A549 (cell line): ENCODE results near the gene WFS1. TPM values are rescaled to one million over a fixed set of nuclear protein-coding genes. Genes with fewer than 3 reads are reported as not detected.

Experiments used
- ATAC-seq, 2 experiments: fragments of 200-7000 bp in 1 of 2; fragments of >200 bp in 1 of 2; cut with Nextera tagmentation in 1 of 2; cut with Tn5 transposase in 1 of 2; 3 replicates each; pipeline versions ENCODE4 v1.8.0 to v1.9.1; 2018 to 2020; ENCODE audit warnings: mild to moderate bottlenecking in 1 of 2, moderate library complexity in 1 of 2
- CTCF ChIA-PET: fragments of 300-600 bp; sonication (Branson Sonifier 250); formaldehyde crosslinking; extraction: SDS; loops from one replicate; lab custom pipeline; 2021; ENCODE audit warnings: antibody characterized with exemption, inconsistent platforms; lab: Yijun Ruan, JAX
- POLR2A ChIA-PET: fragments of 350-600 bp; formaldehyde crosslinking; extraction: SDS; loops from one replicate; lab custom pipeline; 2021; ENCODE audit warnings: antibody characterized with exemption, inconsistent platforms; lab: Yijun Ruan, JAX
- DNase-seq, 2 experiments: peaks; one replicate each; pipeline versions ENCODE4 v3.0.0 to v3.0.0-alpha.2; 2011 to 2016; ENCODE audit warnings: low read depth in 1 of 2, low spot score in 1 of 2
- FAIRE-seq: peaks from 2 replicates; lab custom pipeline; 2011; peaks lifted over from hg19 to GRCh38; lab: Jason Lieb, UNC
- H3K27ac ChIP-seq, 2 experiments: fragments of >200 bp; sonication (Bioruptor Twin); formaldehyde crosslinking; 3 replicates each; pipeline ENCODE4 v1.5.1; 2016 to 2017
- H3K4me1 ChIP-seq: fragments of >200 bp; sonication (Bioruptor Twin); formaldehyde crosslinking; 3 replicates; pipeline ENCODE4 v1.6.1; 2016
- H3K4me2 ChIP-seq: fragments of >200 bp; sonication (Bioruptor Twin); formaldehyde crosslinking; 3 replicates; pipeline ENCODE4 v1.6.1; 2016
- H3K4me3 ChIP-seq: fragments of >200 bp; sonication (Bioruptor Twin); formaldehyde crosslinking; 3 replicates; pipeline ENCODE4 v1.5.1; 2016
- H3K9me3 ChIP-seq: fragments of >200 bp; sonication (Bioruptor Twin); formaldehyde crosslinking; 3 replicates; pipeline ENCODE4 v1.6.1; 2016
- CEBPB ChIP-seq, 2 experiments: fragments of >200 bp in 1 of 2; sonication (Bioruptor Twin) in 1 of 2; formaldehyde crosslinking in 1 of 2; IDR thresholded peaks; 2 replicates each; pipeline ENCODE4 v1.6.1; 2012 to 2016
- CHD2 ChIP-seq: fragments of 150-350 bp; IDR thresholded peaks from 2 replicates; pipeline ENCODE4 v1.6.1; 2014; ENCODE audit warnings: low read length; ENCODE audit not compliant: partially characterized antibody
- EHMT2 ChIP-seq: fragments of 200-600 bp; sonication (generic); IDR thresholded peaks from 2 replicates; pipeline ENCODE4 v1.6.1; 2016; ENCODE audit warnings: antibody characterized with exemption, low read depth, mild to moderate bottlenecking, moderate library complexity
- ESRRA ChIP-seq: fragments of 150-350 bp; IDR thresholded peaks from 2 replicates; pipeline ENCODE4 v1.6.1; 2014; ENCODE audit warnings: mild to moderate bottlenecking, low read length, borderline replicate concordance
- GATA3 ChIP-seq: IDR thresholded peaks from 2 replicates; pipeline ENCODE4 v1.6.1; 2012; ENCODE audit warnings: borderline replicate concordance
- HOXA7 ChIP-seq: fragments of 250-450 bp; sonication (Bioruptor Pico); IDR thresholded peaks from 2 replicates; pipeline ENCODE4 v1.5.0; 2020; ENCODE audit warnings: mild to moderate bottlenecking, moderate library complexity
- JUN ChIP-seq, 2 experiments: fragments of >200 bp; sonication (Bioruptor Twin); formaldehyde crosslinking; IDR thresholded peaks; 2 replicates in 1 of 2; 3 replicates in 1 of 2; pipeline ENCODE4 v1.6.1; 2016 to 2017
- JUNB ChIP-seq: fragments of >200 bp; sonication (Bioruptor Twin); formaldehyde crosslinking; IDR thresholded peaks from 2 replicates; pipeline ENCODE4 v1.6.1; 2016
- KDM1A ChIP-seq: fragments of 200-600 bp; sonication (generic); IDR thresholded peaks from 2 replicates; pipeline ENCODE4 v1.6.1; 2016; ENCODE audit warnings: low read depth, mild to moderate bottlenecking
- MAFK ChIP-seq: fragments of 450-650 bp; IDR thresholded peaks from 2 replicates; pipeline ENCODE4 v1.6.1; 2014; ENCODE audit not compliant: partially characterized antibody
- NPAS2 ChIP-seq: fragments of 250-450 bp; sonication (Bioruptor Pico); IDR thresholded peaks from 2 replicates; pipeline ENCODE4 v1.8.0; 2022; ENCODE audit warnings: mild to moderate bottlenecking, moderate library complexity, borderline replicate concordance
- NR3C1 ChIP-seq: fragments of >200 bp; sonication (Bioruptor Twin); formaldehyde crosslinking; IDR thresholded peaks from 3 replicates; pipeline ENCODE4 v1.6.1; 2017
- POLR2A ChIP-seq: IDR thresholded peaks from 2 replicates; pipeline ENCODE4 v1.6.1; 2012; ENCODE audit warnings: mild to moderate bottlenecking, low read length
- ZSCAN20 ChIP-seq: fragments of 250-450 bp; sonication (Bioruptor Pico); IDR thresholded peaks from 2 replicates; pipeline ENCODE4 v1.8.0; 2022; ENCODE audit warnings: mild to moderate bottlenecking, moderate library complexity
- WGBS: methylation state at CpG from one replicate; pipeline ENCODE4 v1.1.6; 2017; ENCODE audit errors: missing lambda C conversion rate; 5-methylcytosine and 5-hydroxymethylcytosine counted together
- polyA plus RNA-seq, 4 experiments: library from polyadenylated mRNA; depleted of rRNA in 3 of 4; stranded (reverse); fragments of >200 nt; fragmentation: RNase III in 1 of 4; extraction: RNeasy Plus Mini Kit Qiagen cat#74134 plus additional on column Dnase treatment in 1 of 4; gene quantifications; 2 replicates in 3 of 4; 3 replicates in 1 of 4; pipeline ENCODE4 v1.2.3, GENCODE V29; 2011 to 2017
- TF ChIP-seq, protein P1 (sequence below): fragments of 200-600 bp; sonication (generic); IDR thresholded peaks from 2 replicates; pipeline ENCODE4 v1.6.1; 2016; ENCODE audit warnings: antibody characterized with exemption, mild to moderate bottlenecking, moderate library complexity
- TF ChIP-seq, protein P2 (sequence below): fragments of 450-650 bp; IDR thresholded peaks from 2 replicates; pipeline ENCODE4 v1.6.1; 2014; ENCODE audit warnings: antibody characterized with exemption
- TF ChIP-seq, protein P3 (sequence below): fragments of 150-350 bp; IDR thresholded peaks from 2 replicates; pipeline ENCODE4 v1.6.1; 2014; ENCODE audit warnings: low read depth, mild to moderate bottlenecking, low read length
- TF ChIP-seq, protein P4 (sequence below): fragments of 250-450 bp; sonication (Bioruptor Pico); IDR thresholded peaks from 2 replicates; pipeline ENCODE4 v1.5.0; 2020; ENCODE audit warnings: low read depth, mild to moderate bottlenecking, moderate library complexity
- TF ChIP-seq, protein P5 (sequence below): IDR thresholded peaks from 2 replicates; pipeline ENCODE4 v1.6.1; 2012; ENCODE audit warnings: low read depth, borderline replicate concordance
- TF ChIP-seq, protein P6 (sequence below): fragments of 250-450 bp; sonication (Bioruptor Pico); IDR thresholded peaks from 2 replicates; pipeline ENCODE4 v1.5.0; 2021; ENCODE audit warnings: mild to moderate bottlenecking, moderate library complexity, borderline replicate concordance

The WFS1 gene
- polyA plus RNA-seq, 2 of the 4 experiments (the other 2 are of a cell fraction), result 8.8 to 13.6 TPM

DNA sequence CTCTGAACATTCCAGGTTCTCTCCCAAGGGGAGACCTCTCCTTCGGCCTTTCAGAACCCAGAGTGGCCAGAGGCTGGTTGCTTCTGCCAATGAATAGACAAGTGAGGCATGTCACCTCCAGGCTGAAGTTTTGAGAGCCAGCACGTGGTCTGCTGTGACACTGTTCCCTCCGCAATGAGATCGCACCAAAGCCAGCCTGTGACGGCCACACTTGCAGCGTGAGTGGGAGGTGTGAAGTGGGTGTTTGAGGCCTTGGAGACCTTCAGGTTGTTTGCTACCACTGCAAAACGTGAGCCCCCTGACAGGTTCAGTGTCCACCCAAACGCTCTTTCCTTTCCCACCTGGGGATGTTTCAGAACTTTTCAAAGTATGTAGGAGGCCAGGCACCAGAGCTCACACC lies 81.0 kb downstream of the WFS1 start:
- ATAC-seq, result no peak
- WGBS, result 91% methylated on average over 8 of the region's 8 CpGs
- Histone ChIP-seq H3K27ac (no peak overlapping the region), H3K4me1 (no peaks in the 10 kb centered on the region)
- CTCF ChIA-PET, result no interaction called here
- TF ChIP-seq HOXA7 (CRISPR knock-in tag), result no peak
- TF ChIP-seq POLR2A, result no peak
- TF ChIP-seq ESRRA, result no peak
- TF ChIP-seq, protein P1, sequence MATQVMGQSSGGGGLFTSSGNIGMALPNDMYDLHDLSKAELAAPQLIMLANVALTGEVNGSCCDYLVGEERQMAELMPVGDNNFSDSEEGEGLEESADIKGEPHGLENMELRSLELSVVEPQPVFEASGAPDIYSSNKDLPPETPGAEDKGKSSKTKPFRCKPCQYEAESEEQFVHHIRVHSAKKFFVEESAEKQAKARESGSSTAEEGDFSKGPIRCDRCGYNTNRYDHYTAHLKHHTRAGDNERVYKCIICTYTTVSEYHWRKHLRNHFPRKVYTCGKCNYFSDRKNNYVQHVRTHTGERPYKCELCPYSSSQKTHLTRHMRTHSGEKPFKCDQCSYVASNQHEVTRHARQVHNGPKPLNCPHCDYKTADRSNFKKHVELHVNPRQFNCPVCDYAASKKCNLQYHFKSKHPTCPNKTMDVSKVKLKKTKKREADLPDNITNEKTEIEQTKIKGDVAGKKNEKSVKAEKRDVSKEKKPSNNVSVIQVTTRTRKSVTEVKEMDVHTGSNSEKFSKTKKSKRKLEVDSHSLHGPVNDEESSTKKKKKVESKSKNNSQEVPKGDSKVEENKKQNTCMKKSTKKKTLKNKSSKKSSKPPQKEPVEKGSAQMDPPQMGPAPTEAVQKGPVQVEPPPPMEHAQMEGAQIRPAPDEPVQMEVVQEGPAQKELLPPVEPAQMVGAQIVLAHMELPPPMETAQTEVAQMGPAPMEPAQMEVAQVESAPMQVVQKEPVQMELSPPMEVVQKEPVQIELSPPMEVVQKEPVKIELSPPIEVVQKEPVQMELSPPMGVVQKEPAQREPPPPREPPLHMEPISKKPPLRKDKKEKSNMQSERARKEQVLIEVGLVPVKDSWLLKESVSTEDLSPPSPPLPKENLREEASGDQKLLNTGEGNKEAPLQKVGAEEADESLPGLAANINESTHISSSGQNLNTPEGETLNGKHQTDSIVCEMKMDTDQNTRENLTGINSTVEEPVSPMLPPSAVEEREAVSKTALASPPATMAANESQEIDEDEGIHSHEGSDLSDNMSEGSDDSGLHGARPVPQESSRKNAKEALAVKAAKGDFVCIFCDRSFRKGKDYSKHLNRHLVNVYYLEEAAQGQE, result no peak
- TF ChIP-seq, protein P2, sequence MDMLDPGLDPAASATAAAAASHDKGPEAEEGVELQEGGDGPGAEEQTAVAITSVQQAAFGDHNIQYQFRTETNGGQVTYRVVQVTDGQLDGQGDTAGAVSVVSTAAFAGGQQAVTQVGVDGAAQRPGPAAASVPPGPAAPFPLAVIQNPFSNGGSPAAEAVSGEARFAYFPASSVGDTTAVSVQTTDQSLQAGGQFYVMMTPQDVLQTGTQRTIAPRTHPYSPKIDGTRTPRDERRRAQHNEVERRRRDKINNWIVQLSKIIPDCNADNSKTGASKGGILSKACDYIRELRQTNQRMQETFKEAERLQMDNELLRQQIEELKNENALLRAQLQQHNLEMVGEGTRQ, result no peak
- TF ChIP-seq JUNB, result no peak
- TF ChIP-seq JUN (IDR thresholded peaks at IDR 0.05), result no peak
- no peak for TF ChIP-seq EHMT2
- TF ChIP-seq, protein P3, sequence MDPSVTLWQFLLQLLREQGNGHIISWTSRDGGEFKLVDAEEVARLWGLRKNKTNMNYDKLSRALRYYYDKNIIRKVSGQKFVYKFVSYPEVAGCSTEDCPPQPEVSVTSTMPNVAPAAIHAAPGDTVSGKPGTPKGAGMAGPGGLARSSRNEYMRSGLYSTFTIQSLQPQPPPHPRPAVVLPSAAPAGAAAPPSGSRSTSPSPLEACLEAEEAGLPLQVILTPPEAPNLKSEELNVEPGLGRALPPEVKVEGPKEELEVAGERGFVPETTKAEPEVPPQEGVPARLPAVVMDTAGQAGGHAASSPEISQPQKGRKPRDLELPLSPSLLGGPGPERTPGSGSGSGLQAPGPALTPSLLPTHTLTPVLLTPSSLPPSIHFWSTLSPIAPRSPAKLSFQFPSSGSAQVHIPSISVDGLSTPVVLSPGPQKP, result no peak
- no peak for TF ChIP-seq KDM1A
- TF ChIP-seq NPAS2 (CRISPR knock-in tag), result no peak
- TF ChIP-seq, all 56 proteins: peak for 0
- H3K4me2 ChIP-seq, result no peak overlapping the region
- FAIRE-seq, result no peak
- POLR2A ChIA-PET, result no interaction called here
- H3K4me3 ChIP-seq, result no peak overlapping the region
- no peaks in the 10 kb centered on the region for H3K9me3 ChIP-seq
- no peak for DNase-seq

DNA sequence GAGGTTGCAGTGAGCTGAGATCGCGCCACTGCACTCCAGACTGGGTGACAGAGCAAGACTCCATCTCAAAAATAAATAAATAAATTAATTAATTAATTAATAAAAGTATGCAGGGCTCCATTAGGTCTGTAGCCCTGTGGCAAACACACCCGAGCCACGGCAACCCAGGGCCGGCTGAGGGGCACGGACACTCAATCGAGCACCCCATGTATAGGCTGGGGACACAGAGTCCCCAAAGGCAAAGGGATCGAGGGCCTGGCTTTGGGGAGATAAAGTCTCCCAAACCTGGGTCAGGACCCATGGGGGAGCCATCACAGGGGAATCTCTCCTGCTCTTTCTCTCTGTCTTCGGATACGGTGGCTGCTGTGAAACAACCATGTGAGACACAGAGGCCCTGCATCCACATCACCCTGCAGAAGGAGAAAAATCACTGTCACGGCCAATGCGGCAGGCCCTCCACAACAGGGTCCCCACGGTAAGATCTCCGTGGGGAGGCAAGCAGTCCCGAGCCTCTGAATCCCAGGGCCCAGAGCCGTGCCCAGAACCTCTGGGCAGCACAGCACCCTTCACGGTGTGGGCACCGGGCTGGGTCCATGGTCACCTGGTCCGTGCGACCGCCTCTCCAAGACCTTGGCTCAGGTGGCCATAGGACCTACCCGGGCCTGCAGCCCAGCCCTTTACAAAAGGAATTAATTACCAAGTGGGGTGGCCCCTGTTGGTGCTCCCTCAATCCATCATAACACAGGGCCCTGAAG lies 81.8 kb downstream of the WFS1 start:
- TF ChIP-seq, protein P4, sequence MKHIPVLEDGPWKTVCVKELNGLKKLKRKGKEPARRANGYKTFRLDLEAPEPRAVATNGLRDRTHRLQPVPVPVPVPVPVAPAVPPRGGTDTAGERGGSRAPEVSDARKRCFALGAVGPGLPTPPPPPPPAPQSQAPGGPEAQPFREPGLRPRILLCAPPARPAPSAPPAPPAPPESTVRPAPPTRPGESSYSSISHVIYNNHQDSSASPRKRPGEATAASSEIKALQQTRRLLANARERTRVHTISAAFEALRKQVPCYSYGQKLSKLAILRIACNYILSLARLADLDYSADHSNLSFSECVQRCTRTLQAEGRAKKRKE (CRISPR knock-in tag), result no peak
- TF ChIP-seq CHD2, result no peak
- TF ChIP-seq, all 56 proteins: peak for 0
- ChIA-PET POLR2A (no interaction called here), CTCF (interaction anchor here (1.7 kb wide), 1 partner anchor 8 kb away, joined by 5 read pairs; no protein-coding TSS in a partner anchor)
- Histone ChIP-seq H3K4me1 (no peaks in the 10 kb centered on the region), H3K27ac (no peak overlapping the region), H3K4me3 (no peak overlapping the region), H3K4me2 (no peak overlapping the region), H3K9me3 (no peaks in the 10 kb centered on the region)
- DNase-seq (no peak), ATAC-seq (no peak), FAIRE-seq (no peak)
- 94% methylated on average over 10 of the region's 22 CpGs for WGBS

DNA sequence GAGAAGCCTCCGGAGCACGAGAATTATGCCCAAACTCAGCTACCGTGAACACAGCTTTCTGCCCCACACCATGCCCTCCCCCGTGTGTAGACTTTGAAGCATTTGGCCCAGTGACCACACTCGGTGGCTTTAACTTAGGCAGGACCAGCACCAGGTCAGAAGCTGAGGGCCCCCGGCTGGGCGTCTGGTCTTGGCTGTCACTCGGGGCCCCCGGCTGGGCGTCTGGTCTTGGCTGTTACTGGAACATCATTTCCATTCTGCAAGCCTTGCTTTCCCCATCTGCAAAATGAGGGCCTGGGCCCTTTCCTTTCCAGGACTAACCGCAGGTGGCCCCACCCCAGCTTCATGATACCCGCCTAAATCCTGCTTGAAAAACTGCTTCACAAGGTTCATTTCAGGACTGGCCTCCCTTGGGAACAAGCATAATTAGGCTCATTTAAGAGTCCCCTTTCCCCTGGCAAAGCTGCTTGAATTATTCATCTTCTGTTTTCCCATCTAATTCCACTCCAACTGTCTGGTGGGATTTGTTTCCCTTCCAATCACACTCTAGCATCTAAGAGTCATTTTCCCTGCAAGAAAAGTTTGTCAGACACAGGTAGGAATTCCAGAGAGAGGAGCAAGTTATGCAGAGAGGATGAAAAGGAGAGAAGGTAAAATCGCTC lies 82.5 kb downstream of the WFS1 start:
- H3K4me2 ChIP-seq, result no peak overlapping the region

More for the DNA sequence above, 82.5 kb downstream of the WFS1 start:
- TF ChIP-seq ZSCAN20 (CRISPR knock-in tag) (no peak), CEBPB (IDR thresholded peaks at IDR 0.05) (no peak), GATA3 (no peak), NR3C1 (no peak), MAFK (no peak)
- TF ChIP-seq, protein P5, sequence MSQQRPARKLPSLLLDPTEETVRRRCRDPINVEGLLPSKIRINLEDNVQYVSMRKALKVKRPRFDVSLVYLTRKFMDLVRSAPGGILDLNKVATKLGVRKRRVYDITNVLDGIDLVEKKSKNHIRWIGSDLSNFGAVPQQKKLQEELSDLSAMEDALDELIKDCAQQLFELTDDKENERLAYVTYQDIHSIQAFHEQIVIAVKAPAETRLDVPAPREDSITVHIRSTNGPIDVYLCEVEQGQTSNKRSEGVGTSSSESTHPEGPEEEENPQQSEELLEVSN, result no peak
- TF ChIP-seq, protein P6, sequence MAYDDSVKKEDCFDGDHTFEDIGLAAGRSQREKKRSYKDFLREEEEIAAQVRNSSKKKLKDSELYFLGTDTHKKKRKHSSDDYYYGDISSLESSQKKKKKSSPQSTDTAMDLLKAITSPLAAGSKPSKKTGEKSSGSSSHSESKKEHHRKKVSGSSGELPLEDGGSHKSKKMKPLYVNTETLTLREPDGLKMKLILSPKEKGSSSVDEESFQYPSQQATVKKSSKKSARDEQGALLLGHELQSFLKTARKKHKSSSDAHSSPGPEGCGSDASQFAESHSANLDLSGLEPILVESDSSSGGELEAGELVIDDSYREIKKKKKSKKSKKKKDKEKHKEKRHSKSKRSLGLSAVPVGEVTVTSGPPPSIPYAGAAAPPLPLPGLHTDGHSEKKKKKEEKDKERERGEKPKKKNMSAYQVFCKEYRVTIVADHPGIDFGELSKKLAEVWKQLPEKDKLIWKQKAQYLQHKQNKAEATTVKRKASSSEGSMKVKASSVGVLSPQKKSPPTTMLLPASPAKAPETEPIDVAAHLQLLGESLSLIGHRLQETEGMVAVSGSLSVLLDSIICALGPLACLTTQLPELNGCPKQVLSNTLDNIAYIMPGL (CRISPR knock-in tag), result no peak
- TF ChIP-seq, all 56 proteins: peak for 0
- H3K9me3 ChIP-seq, result no peaks in the 10 kb centered on the region
- ChIA-PET CTCF (interaction anchor here (1.7 kb wide), 1 partner anchor 9 kb away, joined by 5 read pairs; no protein-coding TSS in a partner anchor), POLR2A (no interaction called here)
- FAIRE-seq (no peak), DNase-seq (no peak), ATAC-seq (no peak)
- no peak overlapping the region for H3K27ac ChIP-seq
- no peak overlapping the region for H3K4me3 ChIP-seq
- 82% methylated on average over 9 of the region's 13 CpGs for WGBS
- no peaks in the 10 kb centered on the region for H3K4me1 ChIP-seq
